ENCODE measurements around the gene IRX1. TPM values are rescaled to one million over a fixed set of nuclear protein-coding genes. Genes with fewer than 3 reads are reported as not detected.

Gene IRX1
- total RNA-seq, 1 experiment from 2014 or later: not detected

DNA sequence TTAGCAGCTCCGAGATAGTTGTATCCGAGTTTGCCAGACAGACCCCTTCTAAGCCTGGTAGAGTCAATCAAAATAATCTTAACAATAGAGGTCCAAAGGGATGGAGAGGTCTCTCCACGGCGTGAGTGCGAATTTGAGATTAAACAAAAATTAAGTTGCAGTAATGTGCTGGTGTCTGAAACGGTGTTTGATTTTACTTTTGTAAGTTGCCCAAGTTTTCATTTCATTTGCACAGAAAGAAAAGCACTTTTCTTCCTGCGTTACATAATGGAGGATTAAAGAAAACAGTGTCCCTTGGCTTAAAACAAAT lies 1.2 kb downstream of the IRX1 start:
- Histone ChIP-seq H3K4me1 (replicated peaks) (no peaks in the 10 kb centered on the region), H3K27me3 (replicated peaks) (no peaks in the 10 kb centered on the region), H3K36me3 (no peaks in the 10 kb centered on the region), H3K4me3 (no peak overlapping the region), H3K27ac (no peak overlapping the region), H3K9me3 (replicated peaks) (peaks cover 54% of the 10 kb centered on the region)
- DNase-seq (ENCODE audit: low read depth in 1 of 2, low spot score in 2 of 2): no peak

DNA sequence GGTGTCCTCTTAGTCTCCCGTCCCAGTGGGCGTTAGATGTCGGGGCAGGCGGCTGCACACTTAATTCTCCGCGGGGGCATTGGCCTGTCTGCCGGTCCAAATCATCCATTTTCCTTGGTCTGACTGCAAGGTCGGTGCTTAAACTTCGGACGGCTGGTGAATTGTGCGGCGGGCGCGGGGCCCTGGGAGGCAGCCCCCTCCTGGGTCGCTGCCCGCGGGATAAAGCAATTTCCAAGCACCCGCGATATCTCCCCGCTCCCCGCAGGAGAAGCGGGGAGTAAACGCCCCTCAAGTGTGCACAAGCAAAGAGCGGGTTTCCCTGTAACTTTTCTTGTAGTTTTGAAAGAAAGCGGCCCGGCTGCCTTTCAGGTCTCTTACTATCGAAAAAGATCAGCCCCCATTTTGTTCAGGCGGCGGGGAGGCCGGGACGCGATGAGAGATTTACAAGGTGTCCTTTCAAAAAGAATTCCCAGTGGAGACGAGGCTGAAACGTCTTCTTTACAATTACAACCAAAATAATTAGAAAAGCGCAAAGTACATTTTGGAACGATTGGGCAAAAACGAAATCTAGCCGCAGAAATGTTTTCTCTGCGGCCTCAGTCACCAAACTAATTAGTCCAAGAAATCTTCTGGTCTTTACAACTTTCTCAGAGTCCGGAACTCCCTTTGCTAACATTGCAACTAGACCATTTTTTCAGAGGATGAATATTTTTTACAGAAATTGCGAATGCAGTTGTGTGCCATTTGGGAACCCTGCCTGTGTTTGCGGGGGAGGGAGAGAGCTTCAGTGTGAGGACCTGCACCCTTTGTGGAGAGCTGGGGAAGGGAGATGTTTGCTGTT lies 1.8 kb downstream of the IRX1 start:
- Histone ChIP-seq H3K27me3 (replicated peaks) (no peaks in the 10 kb centered on the region), H3K36me3 (no peaks in the 10 kb centered on the region), H3K4me1 (replicated peaks) (no peaks in the 10 kb centered on the region), H3K27ac (no peak overlapping the region), H3K4me3 (no peak overlapping the region), H3K9me3 (replicated peaks) (peaks cover 57% of the 10 kb centered on the region)
- no peak for DNase-seq (ENCODE audit: low read depth in 1 of 2, low spot score in 2 of 2)

DNA sequence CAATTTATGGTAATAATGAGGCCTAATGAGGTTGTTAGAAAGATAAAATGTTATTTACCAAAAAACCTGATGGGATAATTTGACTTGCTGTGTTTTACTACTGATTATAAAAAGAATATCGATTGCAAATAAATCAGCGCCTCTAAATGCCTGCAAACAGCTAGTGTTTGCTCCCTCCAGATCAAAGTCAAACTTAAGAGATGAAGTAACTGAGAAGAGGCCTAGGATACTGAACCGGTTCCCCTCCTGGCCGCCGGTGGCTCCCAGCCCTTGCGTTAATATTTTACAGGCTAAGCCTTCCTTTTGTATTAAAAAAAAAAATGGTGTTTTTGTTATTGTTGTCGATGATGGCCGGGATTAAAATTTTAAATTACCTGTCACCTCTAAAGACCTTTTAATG lies 2.6 kb downstream of the IRX1 start:
- no peak for DNase-seq (ENCODE audit: low read depth in 1 of 2, low spot score in 2 of 2)
- no peaks in the 10 kb centered on the region for H3K4me1 ChIP-seq (replicated peaks)
- peaks cover 61% of the 10 kb centered on the region for H3K9me3 ChIP-seq (replicated peaks)
- H3K27me3 ChIP-seq (replicated peaks): no peaks in the 10 kb centered on the region
- no peak overlapping the region for H3K4me3 ChIP-seq
- H3K27ac ChIP-seq: no peak overlapping the region
- H3K36me3 ChIP-seq: no peaks in the 10 kb centered on the region

DNA sequence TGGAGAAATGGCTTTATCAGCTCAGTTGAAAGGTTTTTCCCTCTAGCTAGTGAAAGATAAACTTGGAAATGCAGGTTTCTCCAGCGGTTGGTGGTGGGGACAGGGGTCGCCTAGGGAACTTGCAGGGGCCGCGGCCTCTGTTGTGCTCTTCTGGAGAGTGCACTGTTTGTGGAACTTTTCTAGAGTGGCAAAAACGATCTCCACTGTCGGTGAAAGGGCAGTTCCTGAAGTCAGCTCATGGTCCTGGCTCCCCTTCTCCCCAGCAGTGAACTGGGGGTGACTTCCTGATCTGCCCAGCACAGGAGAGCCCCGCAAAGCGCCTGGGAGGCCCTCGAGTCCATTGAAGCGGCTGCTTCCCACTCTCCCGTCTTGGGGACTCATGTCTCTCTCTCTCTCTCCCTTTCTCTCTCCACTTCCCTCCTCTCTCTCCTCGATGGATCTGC lies 3.2 kb downstream of the IRX1 start:
- DNase-seq (ENCODE audit: low read depth in 1 of 2, low spot score in 2 of 2): no peak

DNA sequence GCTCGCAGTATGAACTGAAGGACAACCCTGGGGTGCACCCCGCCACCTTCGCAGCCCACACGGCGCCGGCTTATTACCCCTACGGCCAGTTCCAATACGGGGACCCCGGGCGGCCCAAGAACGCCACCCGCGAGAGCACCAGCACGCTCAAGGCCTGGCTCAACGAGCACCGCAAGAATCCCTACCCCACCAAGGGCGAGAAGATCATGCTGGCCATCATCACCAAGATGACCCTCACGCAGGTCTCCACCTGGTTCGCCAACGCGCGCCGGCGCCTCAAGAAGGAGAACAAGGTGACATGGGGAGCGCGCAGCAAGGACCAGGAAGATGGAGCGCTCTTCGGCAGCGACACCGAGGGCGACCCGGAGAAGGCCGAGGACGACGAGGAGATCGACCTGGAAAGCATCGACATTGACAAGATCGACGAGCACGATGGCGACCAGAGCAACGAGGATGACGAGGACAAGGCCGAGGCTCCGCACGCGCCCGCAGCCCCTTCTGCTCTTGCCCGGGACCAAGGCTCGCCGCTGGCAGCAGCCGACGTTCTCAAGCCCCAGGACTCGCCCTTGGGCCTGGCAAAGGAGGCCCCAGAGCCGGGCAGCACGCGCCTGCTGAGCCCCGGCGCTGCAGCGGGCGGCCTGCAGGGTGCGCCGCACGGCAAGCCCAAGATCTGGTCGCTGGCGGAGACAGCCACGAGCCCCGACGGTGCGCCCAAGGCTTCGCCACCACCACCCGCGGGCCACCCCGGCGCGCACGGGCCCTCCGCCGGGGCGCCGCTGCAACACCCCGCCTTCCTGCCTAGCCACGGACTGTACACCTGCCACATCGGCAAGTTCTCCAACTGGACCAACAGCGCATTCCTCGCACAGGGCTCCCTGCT lies 3.8 kb downstream of the IRX1 start:
- Histone ChIP-seq H3K27me3 (replicated peaks) (no peaks in the 10 kb centered on the region), H3K36me3 (no peaks in the 10 kb centered on the region), H3K4me3 (no peak overlapping the region), H3K4me1 (replicated peaks) (no peaks in the 10 kb centered on the region), H3K27ac (no peak overlapping the region), H3K9me3 (replicated peaks) (peaks cover 62% of the 10 kb centered on the region)
- DNase-seq (ENCODE audit: low read depth in 1 of 2, low spot score in 2 of 2): no peak

More for the DNA sequence above, 3.2 kb downstream of the IRX1 start:
- no peaks in the 10 kb centered on the region for H3K27me3 ChIP-seq (replicated peaks)
- H3K36me3 ChIP-seq: no peaks in the 10 kb centered on the region
- H3K27ac ChIP-seq: no peak overlapping the region
- no peak overlapping the region for H3K4me3 ChIP-seq
- no peaks in the 10 kb centered on the region for H3K4me1 ChIP-seq (replicated peaks)
- peaks cover 65% of the 10 kb centered on the region for H3K9me3 ChIP-seq (replicated peaks)

DNA sequence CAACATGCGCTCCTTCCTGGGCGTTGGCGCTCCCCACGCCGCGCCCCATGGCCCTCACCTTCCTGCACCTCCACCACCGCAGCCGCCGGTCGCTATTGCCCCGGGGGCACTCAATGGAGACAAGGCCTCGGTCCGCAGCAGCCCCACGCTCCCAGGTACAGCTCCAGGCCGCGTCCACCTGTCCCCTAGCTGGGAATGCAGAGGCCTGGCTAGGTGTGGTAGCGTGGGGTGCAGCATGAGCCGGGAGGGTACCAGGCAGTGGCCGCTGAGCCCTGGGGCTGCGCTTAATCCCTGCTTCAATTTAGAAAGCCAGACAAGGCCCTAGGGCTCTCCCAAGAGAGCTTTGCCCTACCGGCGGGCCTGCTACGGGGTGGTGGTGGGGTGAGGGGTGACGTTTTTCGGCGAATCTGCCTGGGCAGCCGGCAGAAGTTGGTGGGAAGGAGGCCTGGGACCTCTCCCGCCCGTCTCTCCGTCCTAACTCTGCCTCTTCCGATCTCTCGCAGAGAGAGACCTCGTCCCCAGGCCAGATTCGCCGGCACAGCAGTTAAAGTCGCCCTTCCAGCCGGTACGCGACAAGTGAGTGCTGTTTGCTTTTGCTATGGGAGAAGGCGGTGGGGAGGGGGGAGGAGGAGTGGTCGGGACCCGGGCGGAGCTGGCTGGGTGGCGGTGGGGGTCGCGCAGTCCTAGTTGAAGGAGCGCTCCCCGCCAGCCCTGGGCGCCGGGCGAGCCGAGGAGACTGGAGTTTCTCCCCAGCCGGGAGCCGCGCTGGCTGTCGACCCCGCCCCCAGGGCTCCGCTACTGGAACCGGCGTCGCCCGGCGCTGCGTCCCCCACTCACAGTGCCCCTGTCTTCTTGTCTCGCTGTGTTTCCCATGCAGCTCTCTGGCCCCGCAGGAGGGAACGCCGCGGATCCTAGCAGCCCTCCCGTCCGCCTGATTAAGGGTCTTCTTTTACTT lies 4.8 kb downstream of the IRX1 start:
- no peak for DNase-seq (ENCODE audit: low read depth in 1 of 2, low spot score in 2 of 2)
- no peak overlapping the region for H3K4me3 ChIP-seq
- H3K27ac ChIP-seq: no peak overlapping the region
- no peaks in the 10 kb centered on the region for H3K27me3 ChIP-seq (replicated peaks)
- no peaks in the 10 kb centered on the region for H3K36me3 ChIP-seq
- H3K9me3 ChIP-seq (replicated peaks): peaks cover 59% of the 10 kb centered on the region
- H3K4me1 ChIP-seq (replicated peaks): no peaks in the 10 kb centered on the region

DNA sequence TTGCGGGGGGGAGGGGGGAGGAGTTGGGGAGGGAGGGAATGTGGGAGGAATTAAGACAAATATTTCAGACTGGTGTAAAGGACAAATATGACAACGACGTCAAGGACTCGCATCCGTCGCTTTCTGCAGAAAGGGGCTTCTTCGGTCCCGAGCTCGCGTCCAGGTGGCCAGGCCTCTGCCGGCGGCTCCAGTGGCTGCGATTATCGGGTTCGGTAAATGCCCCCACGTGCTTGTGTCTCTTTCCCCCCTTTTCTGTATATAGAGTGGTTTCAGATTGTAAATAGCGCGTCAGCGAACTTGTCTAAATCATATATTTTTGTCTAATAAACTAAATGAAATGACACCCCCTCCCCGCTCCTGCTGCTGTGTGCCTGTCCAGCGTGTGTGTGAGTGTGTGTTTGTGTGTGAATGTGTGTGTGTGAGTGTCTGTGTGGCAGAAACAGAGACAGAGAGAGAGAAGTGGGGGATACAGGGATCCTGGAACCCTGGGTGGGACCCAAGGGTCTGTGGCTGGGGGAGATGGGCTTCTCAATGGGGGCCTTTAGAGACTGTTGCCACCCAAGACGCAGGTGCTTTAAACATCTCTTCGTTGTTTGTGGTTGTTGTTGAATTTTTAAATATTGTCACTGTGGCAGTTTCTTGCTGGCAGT lies 5.6 kb downstream of the IRX1 start:
- H3K36me3 ChIP-seq: no peaks in the 10 kb centered on the region
- no peak overlapping the region for H3K27ac ChIP-seq
- H3K4me1 ChIP-seq (replicated peaks): no peaks in the 10 kb centered on the region
- H3K4me3 ChIP-seq: no peak overlapping the region
- DNase-seq (ENCODE audit: low read depth in 1 of 2, low spot score in 2 of 2): no peak
- no peaks in the 10 kb centered on the region for H3K27me3 ChIP-seq (replicated peaks)
- peaks cover 61% of the 10 kb centered on the region for H3K9me3 ChIP-seq (replicated peaks)

DNA sequence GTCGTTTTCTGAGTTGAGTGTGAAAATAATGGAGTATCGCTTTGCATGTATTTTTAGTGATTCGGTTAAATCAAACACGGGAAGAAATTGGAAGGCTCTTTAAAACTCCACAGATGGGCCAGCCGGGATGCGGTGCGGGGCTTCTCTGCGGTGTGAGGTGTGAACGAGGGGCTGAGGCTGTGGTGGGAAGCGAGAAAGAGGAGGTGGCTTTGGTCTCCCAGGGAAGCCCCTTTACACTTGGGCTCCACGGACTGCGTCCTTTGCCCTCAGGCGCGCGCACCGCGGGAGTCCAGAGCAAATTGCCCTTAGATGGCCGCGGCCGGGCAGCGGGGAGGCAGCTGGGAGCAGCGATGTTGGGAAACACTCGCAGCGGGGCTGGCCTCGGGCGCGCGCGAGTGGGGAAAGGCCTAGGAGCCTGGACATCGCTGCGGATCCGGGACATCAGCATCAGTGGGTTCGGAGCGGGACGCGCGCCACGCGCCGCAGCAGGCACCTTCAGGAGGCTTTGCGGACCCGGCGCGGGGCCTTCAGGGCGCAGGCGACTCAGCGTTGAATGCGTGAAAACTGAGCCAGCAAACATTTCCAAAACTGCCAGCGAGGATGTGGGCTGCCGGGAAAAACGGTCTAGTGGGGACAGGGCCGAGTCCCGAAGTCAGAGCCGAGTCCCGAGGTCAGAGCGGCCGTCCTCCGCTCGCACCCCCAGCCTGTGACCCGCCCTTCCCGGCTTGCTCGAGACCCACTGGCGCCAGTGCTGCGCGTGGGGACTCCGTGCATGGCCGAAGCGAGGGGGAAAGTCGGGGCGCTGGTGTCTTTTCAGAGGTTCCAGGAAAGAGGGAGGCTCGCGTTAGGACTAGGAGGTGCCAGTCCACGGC lies 6.5 kb downstream of the IRX1 start:
- peaks cover 62% of the 10 kb centered on the region for H3K9me3 ChIP-seq (replicated peaks)
- H3K4me3 ChIP-seq: no peak overlapping the region
- no peaks in the 10 kb centered on the region for H3K36me3 ChIP-seq
- DNase-seq (ENCODE audit: low read depth in 1 of 2, low spot score in 2 of 2): no peak
- no peaks in the 10 kb centered on the region for H3K27me3 ChIP-seq (replicated peaks)
- no peaks in the 10 kb centered on the region for H3K4me1 ChIP-seq (replicated peaks)
- no peak overlapping the region for H3K27ac ChIP-seq

DNA sequence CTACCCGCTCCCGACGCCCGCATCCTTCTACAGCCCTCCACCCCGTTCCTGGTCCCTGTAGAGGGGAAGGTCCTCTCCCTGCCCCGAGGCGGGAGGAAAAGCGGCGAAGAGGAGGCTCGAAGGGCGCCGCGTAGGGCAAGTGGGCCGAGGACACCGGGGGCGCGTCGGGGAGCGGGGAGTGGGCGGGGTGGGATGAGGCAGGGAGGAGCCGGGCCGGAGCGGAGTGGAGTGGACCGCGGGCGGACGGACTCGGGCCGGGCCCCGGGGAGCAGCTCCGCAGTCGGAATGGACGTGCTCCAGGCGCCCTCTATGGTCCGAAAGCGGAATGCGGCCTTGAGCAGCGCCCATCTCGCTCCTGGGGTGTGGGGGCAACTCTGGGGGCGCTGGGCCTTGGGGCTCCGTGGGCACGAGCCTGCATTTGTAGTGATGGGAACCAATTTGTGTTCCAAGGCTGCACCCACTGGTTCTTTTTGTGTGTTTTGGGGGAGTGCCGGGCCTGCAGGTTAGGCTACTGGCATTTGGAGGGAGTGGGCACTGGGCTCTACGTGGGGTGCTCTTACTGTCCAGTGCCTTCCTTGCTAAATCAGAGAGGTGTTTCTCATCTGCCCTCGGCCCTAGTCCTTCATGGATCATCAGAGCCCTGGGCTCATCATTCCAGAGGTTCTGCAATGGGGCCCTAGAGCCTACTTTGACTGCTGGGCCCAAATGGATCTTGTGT lies 7.3 kb downstream of the IRX1 start:
- Histone ChIP-seq H3K27me3 (replicated peaks) (no peaks in the 10 kb centered on the region), H3K9me3 (replicated peaks) (peaks cover 65% of the 10 kb centered on the region), H3K27ac (no peak overlapping the region), H3K4me3 (no peak overlapping the region), H3K4me1 (replicated peaks) (no peaks in the 10 kb centered on the region), H3K36me3 (no peaks in the 10 kb centered on the region)
- no peak for DNase-seq (ENCODE audit: low read depth in 1 of 2, low spot score in 2 of 2)

DNA sequence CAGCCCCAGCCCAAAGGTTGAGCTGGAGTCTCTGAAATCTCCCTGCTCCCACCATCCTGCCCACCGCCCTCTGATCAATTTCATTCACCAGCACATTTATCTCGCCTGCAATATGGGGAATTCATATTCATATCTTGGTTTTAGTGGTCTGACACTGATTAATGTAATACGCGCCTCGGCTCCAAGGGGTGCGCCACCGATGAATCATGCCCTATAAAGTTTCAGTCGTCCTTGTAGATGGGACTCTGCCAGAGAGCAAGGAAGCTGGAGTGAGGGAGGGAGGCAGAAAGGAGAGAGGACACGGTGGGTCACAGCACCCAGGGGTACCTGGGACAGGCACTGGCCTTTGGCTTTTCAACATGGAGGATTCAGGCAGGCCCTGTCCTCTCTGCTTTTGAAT lies 8.9 kb downstream of the IRX1 start:
- Histone ChIP-seq H3K27me3 (replicated peaks) (no peaks in the 10 kb centered on the region), H3K4me1 (replicated peaks) (no peaks in the 10 kb centered on the region), H3K36me3 (no peaks in the 10 kb centered on the region), H3K4me3 (no peak overlapping the region), H3K27ac (no peak overlapping the region), H3K9me3 (replicated peaks) (peaks cover 65% of the 10 kb centered on the region)
- no peak for DNase-seq (ENCODE audit: low read depth in 1 of 2, low spot score in 2 of 2)

DNA sequence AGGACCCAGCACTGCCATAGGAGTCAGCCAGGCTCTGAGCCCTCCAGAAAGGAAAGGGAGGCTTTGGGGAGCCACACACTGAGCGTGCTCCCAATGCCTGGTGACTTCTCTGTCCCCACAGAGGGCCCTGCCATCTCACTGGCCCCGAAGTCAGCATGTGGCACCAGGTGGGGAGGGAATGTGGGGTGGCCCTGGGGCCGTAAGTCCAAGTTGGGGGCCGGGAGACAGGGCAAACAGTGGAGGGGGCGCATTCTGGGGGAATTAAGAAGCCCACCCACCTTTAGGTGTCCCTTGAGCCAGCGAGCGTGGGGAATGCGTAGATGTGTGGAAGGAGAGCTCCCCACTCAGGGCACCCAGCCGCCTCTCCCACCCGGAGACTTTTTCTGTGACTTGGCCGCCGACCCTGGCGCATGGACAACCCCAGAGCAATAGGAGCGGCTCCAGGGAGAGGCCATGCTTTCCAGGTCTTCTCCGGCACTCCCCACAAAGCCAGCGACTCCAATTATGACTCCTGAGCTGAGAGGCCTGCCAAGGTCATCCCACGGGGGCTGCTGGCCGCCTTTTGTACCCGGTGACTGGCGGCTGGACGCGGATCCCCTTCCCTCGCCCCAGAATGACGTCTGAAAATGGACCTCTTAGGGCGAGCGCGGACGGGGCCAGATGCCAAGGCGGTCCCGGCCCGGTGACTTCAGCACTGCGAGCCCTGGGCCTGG lies 9.8 kb downstream of the IRX1 start:
- H3K27ac ChIP-seq: no peak overlapping the region
- no peaks in the 10 kb centered on the region for H3K36me3 ChIP-seq
- no peaks in the 10 kb centered on the region for H3K4me1 ChIP-seq (replicated peaks)
- DNase-seq (ENCODE audit: low read depth in 1 of 2, low spot score in 2 of 2): no peak
- H3K9me3 ChIP-seq (replicated peaks): peaks cover 56% of the 10 kb centered on the region
- no peak overlapping the region for H3K4me3 ChIP-seq
- H3K27me3 ChIP-seq (replicated peaks): no peaks in the 10 kb centered on the region
